ENCODE data around the gene PDILT. TPM values are rescaled to one million over a fixed set of nuclear protein-coding genes. Genes with fewer than 3 reads are reported as not detected.

The PDILT gene
- total and polyA plus RNA-seq, 4 donors: not detected

DNA sequence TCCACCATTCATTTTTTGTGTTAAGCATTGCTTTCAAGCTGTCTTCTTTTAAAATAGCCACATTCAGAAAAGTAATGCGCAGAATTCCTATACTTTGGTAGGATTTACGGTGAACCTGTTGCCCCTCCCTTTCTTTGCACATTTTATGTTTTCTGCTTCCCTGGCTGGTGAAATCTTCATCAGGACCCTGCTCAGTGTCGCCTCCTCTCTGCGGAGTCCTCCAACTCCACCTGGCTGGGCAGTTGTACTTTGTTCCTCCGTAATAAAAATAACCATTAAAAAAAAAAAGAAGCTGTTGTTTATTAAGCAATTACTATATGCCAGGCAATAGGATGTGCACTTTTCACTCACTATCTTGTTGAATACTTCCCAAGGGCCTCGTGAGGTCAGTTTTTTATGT lies 54.9 kb downstream of the PDILT start:
- Histone ChIP-seq H3K9me3 (ENCODE audit: control insufficient read depth, insufficient read depth, low read length) (no peaks in the 10 kb centered on the region), H3K4me3 (ENCODE audit: low read depth, low read length) (no peak overlapping the region), H3K27ac (ENCODE audit: low read depth, low read length) (no peak overlapping the region), H3K27me3 (ENCODE audit: control insufficient read depth, insufficient read depth, low read length) (peaks cover 7% of the 10 kb centered on the region), H3K36me3 (ENCODE audit: control insufficient read depth, insufficient read depth, low read length) (no peaks in the 10 kb centered on the region), H3K4me1 (ENCODE audit: control insufficient read depth, insufficient read depth, low read length) (no peaks in the 10 kb centered on the region)
- 93% methylated on average over 2 of the region's 6 CpGs for WGBS (ENCODE audit: insufficient coverage)
- DNase-seq (ENCODE audit: low read depth in 4 of 6, low spot score in 6 of 6): no peak

DNA sequence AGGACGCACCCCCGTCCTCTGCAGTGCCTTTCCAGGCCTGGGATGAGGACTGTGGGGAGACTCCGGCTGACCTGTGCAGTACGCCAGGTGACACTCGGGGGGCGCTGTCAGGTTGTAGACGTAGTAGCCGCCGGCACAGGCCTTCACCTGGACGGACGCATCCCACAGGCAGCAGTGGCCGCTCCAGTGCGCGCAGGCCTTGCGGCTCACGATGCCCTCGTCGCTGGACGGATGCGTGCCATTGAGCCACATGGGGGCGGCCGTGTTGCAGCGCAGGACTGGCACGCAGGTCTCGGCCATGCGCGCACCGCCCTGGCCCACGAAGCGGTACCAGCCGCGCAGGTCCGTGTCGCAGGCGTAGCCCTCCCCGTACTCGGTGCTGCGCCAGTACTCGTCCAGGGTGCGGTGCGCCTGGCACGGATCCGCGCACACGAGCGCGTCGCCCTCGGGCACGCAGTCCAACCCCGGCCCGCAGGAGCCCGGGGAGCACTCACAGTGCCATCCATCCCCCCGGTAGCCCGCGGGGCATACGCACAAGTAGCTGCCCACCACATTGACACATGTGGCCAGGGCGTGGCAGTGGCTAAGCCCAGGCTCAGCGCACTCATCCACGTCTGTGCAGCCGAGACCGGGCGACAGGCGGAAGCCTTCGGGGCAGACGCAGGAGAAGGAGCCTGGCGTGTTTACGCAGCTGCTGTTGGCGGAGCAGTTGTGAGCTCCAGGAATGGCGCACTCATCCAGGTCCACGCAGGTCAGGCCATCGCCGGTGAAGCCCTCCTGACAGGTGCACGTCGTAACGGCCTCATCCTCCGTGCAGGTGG lies 56.0 kb downstream of the PDILT start:
- peak in 2 of 6 donors; percentile 13 to 43 for DNase-seq (ENCODE audit: low read depth in 4 of 6, low spot score in 6 of 6)
- 25% methylated on average over 77 of the region's 77 CpGs for WGBS (ENCODE audit: insufficient coverage)
- H3K4me3 ChIP-seq (ENCODE audit: low read depth, low read length): no peak overlapping the region

DNA sequence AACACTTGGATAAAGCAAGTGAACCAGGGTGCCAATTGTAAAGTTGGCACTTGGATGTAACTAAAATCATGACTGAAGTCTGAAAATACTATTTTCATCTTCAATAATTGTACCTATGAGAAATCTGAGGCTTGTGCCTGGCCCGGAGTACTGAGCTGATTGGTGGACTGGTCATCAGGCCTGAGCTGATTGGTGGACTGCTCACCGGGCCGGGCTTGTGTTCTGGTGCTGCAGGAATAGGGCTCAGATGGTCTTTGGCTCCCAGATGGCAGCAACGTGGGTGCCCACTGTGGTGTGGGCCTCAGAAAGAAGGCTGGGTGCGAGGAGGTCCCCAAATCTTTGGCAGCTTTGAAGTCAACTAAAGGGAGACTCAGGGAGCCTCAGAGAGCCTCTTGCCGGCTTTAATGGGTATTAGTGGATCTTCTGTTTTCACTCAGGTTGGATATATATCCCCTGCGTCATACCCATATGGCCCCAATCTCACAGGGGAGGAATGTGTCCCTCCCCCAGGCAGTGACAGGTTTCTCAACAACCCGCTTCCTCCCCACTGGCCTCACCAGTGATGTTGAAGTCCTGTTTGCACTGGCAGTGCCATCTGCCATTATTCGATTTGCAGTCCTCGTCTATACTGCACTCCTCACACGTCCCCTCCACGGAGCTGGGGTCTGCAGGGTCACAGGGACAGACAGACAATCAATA lies 56.7 kb downstream of the PDILT start:
- Histone ChIP-seq H3K4me3 (ENCODE audit: low read depth, low read length) (no peak overlapping the region), H3K4me1 (ENCODE audit: control insufficient read depth, insufficient read depth, low read length) (no peaks in the 10 kb centered on the region), H3K9me3 (ENCODE audit: control insufficient read depth, insufficient read depth, low read length) (no peaks in the 10 kb centered on the region), H3K36me3 (ENCODE audit: control insufficient read depth, insufficient read depth, low read length) (no peaks in the 10 kb centered on the region), H3K27me3 (ENCODE audit: control insufficient read depth, insufficient read depth, low read length) (peaks cover 7% of the 10 kb centered on the region), H3K27ac (ENCODE audit: low read depth, low read length) (no peak overlapping the region)
- 67% methylated on average over 9 of the region's 12 CpGs for WGBS (ENCODE audit: insufficient coverage)
- no peak for DNase-seq (ENCODE audit: low read depth in 4 of 6, low spot score in 6 of 6)

More for the DNA sequence above, 56.0 kb downstream of the PDILT start:
- Histone ChIP-seq H3K27me3 (ENCODE audit: control insufficient read depth, insufficient read depth, low read length) (peaks cover 7% of the 10 kb centered on the region), H3K4me1 (ENCODE audit: control insufficient read depth, insufficient read depth, low read length) (no peaks in the 10 kb centered on the region), H3K27ac (ENCODE audit: low read depth, low read length) (no peak overlapping the region), H3K36me3 (ENCODE audit: control insufficient read depth, insufficient read depth, low read length) (no peaks in the 10 kb centered on the region), H3K9me3 (ENCODE audit: control insufficient read depth, insufficient read depth, low read length) (no peaks in the 10 kb centered on the region)

DNA sequence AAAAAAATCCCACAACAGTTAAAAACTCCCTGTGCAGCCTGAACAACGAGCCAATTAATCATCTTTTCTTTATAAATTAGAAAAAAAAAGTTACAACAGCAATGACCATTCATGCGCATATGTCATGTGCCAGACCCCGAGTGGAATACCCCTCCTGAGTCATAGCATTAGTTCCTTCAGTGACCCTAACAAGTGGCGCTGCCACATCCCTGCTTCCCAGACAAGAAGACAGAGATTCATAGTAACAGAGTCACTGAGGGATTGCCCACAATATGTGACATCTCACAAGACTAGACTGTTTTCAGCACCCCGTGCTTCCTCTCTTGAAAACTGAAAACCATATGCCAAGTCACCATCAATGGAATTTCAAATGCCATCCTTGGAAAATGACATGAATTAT lies 59.9 kb downstream of the PDILT start:
- no peak for DNase-seq (ENCODE audit: low read depth in 4 of 6, low spot score in 6 of 6)
- Histone ChIP-seq H3K9me3 (ENCODE audit: control insufficient read depth, insufficient read depth, low read length) (no peaks in the 10 kb centered on the region), H3K4me3 (ENCODE audit: low read depth, low read length) (no peak overlapping the region), H3K27me3 (ENCODE audit: control insufficient read depth, insufficient read depth, low read length) (peaks cover 7% of the 10 kb centered on the region), H3K36me3 (ENCODE audit: control insufficient read depth, insufficient read depth, low read length) (no peaks in the 10 kb centered on the region), H3K4me1 (ENCODE audit: control insufficient read depth, insufficient read depth, low read length) (no peaks in the 10 kb centered on the region), H3K27ac (ENCODE audit: low read depth, low read length) (no peak overlapping the region)
- 88% methylated on average over 3 of the region's 5 CpGs for WGBS (ENCODE audit: insufficient coverage)

DNA sequence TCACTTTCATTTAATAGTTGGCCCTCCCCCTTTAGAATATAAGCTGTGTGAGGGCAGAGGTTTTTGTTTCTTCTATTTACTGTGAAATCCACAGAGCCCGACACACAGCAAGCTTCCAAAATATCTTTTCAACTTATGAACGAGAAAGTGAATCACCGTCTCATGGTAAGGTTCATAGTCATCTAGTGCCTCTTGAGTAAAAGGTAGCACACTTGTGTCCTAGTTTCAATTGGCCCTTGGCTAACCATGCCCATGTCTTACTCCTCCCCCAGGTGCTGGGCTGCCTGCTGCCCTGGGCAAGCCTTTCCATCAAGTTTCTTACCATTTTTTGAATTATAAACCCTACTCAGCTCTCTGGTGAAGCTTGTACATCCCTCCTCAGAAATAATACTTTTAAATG lies 64.8 kb downstream of the PDILT start:
- H3K36me3 ChIP-seq (ENCODE audit: control insufficient read depth, insufficient read depth, low read length): no peaks in the 10 kb centered on the region
- no peak overlapping the region for H3K4me3 ChIP-seq (ENCODE audit: low read depth, low read length)
- no peak for DNase-seq (ENCODE audit: low read depth in 4 of 6, low spot score in 6 of 6)
- 100% methylated on average over 1 of the region's 3 CpGs for WGBS (ENCODE audit: insufficient coverage)
- no peaks in the 10 kb centered on the region for H3K4me1 ChIP-seq (ENCODE audit: control insufficient read depth, insufficient read depth, low read length)
- no peak overlapping the region for H3K27ac ChIP-seq (ENCODE audit: low read depth, low read length)
- no peaks in the 10 kb centered on the region for H3K9me3 ChIP-seq (ENCODE audit: control insufficient read depth, insufficient read depth, low read length)
- H3K27me3 ChIP-seq (ENCODE audit: control insufficient read depth, insufficient read depth, low read length): no peaks in the 10 kb centered on the region

DNA sequence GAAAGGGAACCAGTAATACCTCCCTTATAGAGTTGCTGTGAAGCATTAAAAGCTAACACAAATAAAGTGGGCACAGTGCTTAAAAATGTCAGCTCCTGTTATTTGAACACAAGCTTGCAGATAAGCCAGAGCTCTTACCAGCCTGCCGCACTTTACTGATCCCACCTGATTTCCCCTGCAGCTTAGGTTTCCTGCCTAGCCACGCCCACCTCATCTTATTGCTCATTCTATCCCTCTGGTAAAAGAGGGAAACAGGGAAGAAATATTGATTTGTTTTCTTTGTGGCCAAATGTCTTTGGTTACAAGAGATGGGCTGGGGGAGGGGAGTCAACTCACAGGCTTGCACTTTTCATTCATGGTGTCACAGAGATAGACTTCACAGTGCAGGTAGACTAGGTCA lies 67.6 kb downstream of the PDILT start:
- Histone ChIP-seq H3K4me3 (ENCODE audit: low read depth, low read length) (no peak overlapping the region), H3K27me3 (ENCODE audit: control insufficient read depth, insufficient read depth, low read length) (no peaks in the 10 kb centered on the region), H3K36me3 (ENCODE audit: control insufficient read depth, insufficient read depth, low read length) (no peaks in the 10 kb centered on the region), H3K27ac (ENCODE audit: low read depth, low read length) (no peak overlapping the region), H3K4me1 (ENCODE audit: control insufficient read depth, insufficient read depth, low read length) (no peaks in the 10 kb centered on the region), H3K9me3 (ENCODE audit: control insufficient read depth, insufficient read depth, low read length) (no peaks in the 10 kb centered on the region)
- no CpG with 5 or more reads among the region's 2 CpGs for WGBS (ENCODE audit: insufficient coverage)
- no peak for DNase-seq (ENCODE audit: low read depth in 4 of 6, low spot score in 6 of 6)

DNA sequence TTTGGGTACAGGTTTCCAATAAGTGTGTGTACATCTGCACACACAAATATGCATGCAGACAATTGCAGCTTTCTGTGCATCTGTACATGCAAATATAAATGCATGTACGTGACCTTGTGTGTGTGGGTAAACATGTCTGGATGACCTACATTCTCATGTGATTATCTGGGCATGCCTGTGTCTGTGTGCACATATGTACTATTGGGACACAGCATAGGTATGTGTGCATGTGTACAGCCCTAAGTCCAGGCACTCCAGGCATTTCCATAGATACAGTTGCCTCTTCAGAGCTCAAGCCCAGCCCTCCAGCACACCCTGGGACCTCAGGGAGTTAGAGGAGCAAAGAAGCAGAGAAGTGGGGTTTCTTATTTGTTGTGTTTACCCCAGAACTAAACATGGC lies 70.1 kb downstream of the PDILT start:
- Histone ChIP-seq H3K4me3 (ENCODE audit: low read depth, low read length) (no peak overlapping the region), H3K27me3 (ENCODE audit: control insufficient read depth, insufficient read depth, low read length) (no peaks in the 10 kb centered on the region), H3K36me3 (ENCODE audit: control insufficient read depth, insufficient read depth, low read length) (no peaks in the 10 kb centered on the region), H3K4me1 (ENCODE audit: control insufficient read depth, insufficient read depth, low read length) (no peaks in the 10 kb centered on the region), H3K27ac (ENCODE audit: low read depth, low read length) (no peak overlapping the region), H3K9me3 (ENCODE audit: control insufficient read depth, insufficient read depth, low read length) (no peaks in the 10 kb centered on the region)
- DNase-seq (ENCODE audit: low read depth in 4 of 6, low spot score in 6 of 6): no peak
- no CpG with 5 or more reads among the region's 1 CpG for WGBS (ENCODE audit: insufficient coverage)

DNA sequence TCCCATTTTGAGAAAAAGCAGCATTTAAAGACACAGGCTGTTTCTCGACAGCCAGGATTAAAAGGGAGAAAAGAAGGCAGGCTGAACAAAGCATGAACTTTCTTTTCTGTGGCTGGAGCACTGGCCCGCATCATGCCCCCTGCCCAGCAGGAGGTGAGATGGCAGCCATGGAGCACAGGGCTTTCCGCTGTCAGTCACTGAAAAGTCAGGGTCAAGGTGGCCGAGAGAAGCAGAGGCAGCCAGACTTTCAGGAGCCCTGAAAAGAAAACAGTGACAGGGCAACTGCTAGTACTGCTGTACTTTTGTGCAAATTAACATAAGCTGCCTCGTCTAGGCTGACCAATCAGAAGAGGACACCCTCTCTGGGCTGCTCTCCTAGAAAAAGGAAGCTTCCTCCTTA lies 71.4 kb downstream of the PDILT start:
- WGBS (ENCODE audit: insufficient coverage): 32% methylated on average over 5 of the region's 5 CpGs
- no peaks in the 10 kb centered on the region for H3K9me3 ChIP-seq (ENCODE audit: control insufficient read depth, insufficient read depth, low read length)
- no peaks in the 10 kb centered on the region for H3K36me3 ChIP-seq (ENCODE audit: control insufficient read depth, insufficient read depth, low read length)
- DNase-seq (ENCODE audit: low read depth in 4 of 6, low spot score in 6 of 6): no peak
- no peaks in the 10 kb centered on the region for H3K27me3 ChIP-seq (ENCODE audit: control insufficient read depth, insufficient read depth, low read length)
- H3K4me1 ChIP-seq (ENCODE audit: control insufficient read depth, insufficient read depth, low read length): no peaks in the 10 kb centered on the region
- no peak overlapping the region for H3K4me3 ChIP-seq (ENCODE audit: low read depth, low read length)
- no peak overlapping the region for H3K27ac ChIP-seq (ENCODE audit: low read depth, low read length)

DNA sequence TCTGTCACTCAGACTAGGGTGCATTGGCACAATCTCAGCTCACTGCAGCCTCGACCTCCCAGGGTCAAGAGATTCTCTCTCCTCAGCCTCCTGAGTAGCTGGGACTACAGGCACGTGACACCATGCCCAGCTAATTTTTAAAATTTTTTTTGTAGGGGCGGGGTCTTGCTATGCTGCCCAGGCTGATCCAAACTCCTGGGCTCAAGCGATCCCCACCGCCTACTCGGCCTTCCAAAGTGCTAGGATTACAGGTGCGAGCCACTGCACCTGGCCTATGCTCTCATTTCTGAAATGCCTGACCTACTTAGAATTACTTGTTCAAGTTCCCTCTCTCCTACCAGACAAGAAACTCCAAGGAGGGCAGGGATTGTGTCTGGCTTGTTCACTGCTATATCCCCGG lies 72.1 kb downstream of the PDILT start:
- Histone ChIP-seq H3K36me3 (ENCODE audit: control insufficient read depth, insufficient read depth, low read length) (no peaks in the 10 kb centered on the region), H3K4me3 (ENCODE audit: low read depth, low read length) (no peak overlapping the region), H3K4me1 (ENCODE audit: control insufficient read depth, insufficient read depth, low read length) (no peaks in the 10 kb centered on the region), H3K9me3 (ENCODE audit: control insufficient read depth, insufficient read depth, low read length) (no peaks in the 10 kb centered on the region), H3K27me3 (ENCODE audit: control insufficient read depth, insufficient read depth, low read length) (no peaks in the 10 kb centered on the region), H3K27ac (ENCODE audit: low read depth, low read length) (no peak overlapping the region)
- WGBS (ENCODE audit: insufficient coverage): 97% methylated on average over 6 of the region's 8 CpGs
- no peak for DNase-seq (ENCODE audit: low read depth in 4 of 6, low spot score in 6 of 6)

DNA sequence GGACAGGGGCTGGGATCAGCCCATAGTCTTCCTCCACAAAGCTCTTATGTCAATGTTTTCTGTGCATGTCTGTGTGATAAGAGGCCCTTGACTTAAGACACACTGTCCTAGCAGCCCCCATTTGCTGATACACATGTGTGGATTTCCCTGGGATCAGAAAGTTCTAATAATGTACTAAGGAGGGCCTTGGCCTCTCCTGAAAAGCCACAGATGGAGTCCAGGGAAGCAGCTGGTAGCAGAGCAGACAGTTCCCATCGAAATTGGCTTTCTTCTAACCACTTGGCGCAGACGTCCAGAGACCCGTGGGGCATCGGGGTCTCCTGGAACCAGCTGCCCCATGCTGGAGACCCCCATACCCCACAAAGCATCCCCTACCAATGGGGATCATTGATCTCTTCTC lies 72.9 kb downstream of the PDILT start:
- Histone ChIP-seq H3K4me1 (ENCODE audit: control insufficient read depth, insufficient read depth, low read length) (no peaks in the 10 kb centered on the region), H3K27me3 (ENCODE audit: control insufficient read depth, insufficient read depth, low read length) (no peaks in the 10 kb centered on the region), H3K27ac (ENCODE audit: low read depth, low read length) (no peak overlapping the region), H3K36me3 (ENCODE audit: control insufficient read depth, insufficient read depth, low read length) (no peaks in the 10 kb centered on the region), H3K9me3 (ENCODE audit: control insufficient read depth, insufficient read depth, low read length) (no peaks in the 10 kb centered on the region), H3K4me3 (ENCODE audit: low read depth, low read length) (no peak overlapping the region)
- no peak for DNase-seq (ENCODE audit: low read depth in 4 of 6, low spot score in 6 of 6)
- 63% methylated on average over 5 of the region's 5 CpGs for WGBS (ENCODE audit: insufficient coverage)
